Activated CD4-positive, alpha-beta T cell treated with anti-CD3 and anti-CD28 coated beads for 36 hours (primary cell): Measurements from ENCODE around the gene CERKL. TPM values are rescaled to one million over a fixed set of nuclear protein-coding genes. Genes with fewer than 3 reads are reported as not detected.

Source experiments
- ATAC-seq: fragments of 200-7000 bp; cut with Tn5 transposase; one replicate; pipeline ENCODE4 v1.10.0; 2021; ENCODE audit warnings: mild to moderate bottlenecking, moderate library complexity
- CTCF ChIA-PET: fragments of 350-600 bp; sonication (Branson Sonifier 250); formaldehyde crosslinking; loops from one replicate; lab custom pipeline; 2021; ENCODE audit warnings: antibody characterized with exemption; lab: Charles Lee
- POLR2A ChIA-PET: fragments of 350-600 bp; sonication (Branson Sonifier 250); formaldehyde crosslinking; loops from one replicate; lab custom pipeline; 2021; ENCODE audit warnings: antibody characterized with exemption, inconsistent platforms; lab: Charles Lee
- DNase-seq: peaks from one replicate; pipeline ENCODE4 v3.0.0-alpha.2; 2020
- H3K27ac Mint-ChIP-seq: one replicate; pipeline ENCODE4 v1.8.0; 2021; ENCODE audit warnings: mixed read lengths
- H3K27me3 Mint-ChIP-seq: one replicate; pipeline ENCODE4 v1.8.0; 2021; ENCODE audit warnings: mixed read lengths
- H3K36me3 Mint-ChIP-seq: one replicate; pipeline ENCODE4 v1.8.0; 2021; ENCODE audit warnings: low read depth, mixed read lengths
- H3K4me1 Mint-ChIP-seq: one replicate; pipeline ENCODE4 v1.8.0; 2021; ENCODE audit warnings: mixed read lengths
- H3K4me3 Mint-ChIP-seq: one replicate; pipeline ENCODE4 v1.8.0; 2021; ENCODE audit warnings: mild to moderate bottlenecking, moderate library complexity, mixed read lengths
- H3K9me3 Mint-ChIP-seq: one replicate; pipeline ENCODE4 v1.8.0; 2021; ENCODE audit warnings: low read depth, mixed read lengths
- intact Hi-C, 2 experiments: fragments of 100-400 bp; cut with DNase I in 1 of 2; cut with micrococcal nuclease in 1 of 2; formaldehyde crosslinking; loops; one replicate each; pipeline versions ENCODE4 v1.14.2 to v1.15.1; 2022 to 2024; cut with DNase I, micrococcal nuclease
- total RNA-seq, 2 experiments: library from RNA; stranded (reverse); gene quantifications; one replicate each; pipeline ENCODE4 v1.2.3, GENCODE V29; 2021

The CERKL gene
- total RNA-seq, 2 experiments from 2014 or later = 0.07 TPM; not detected in 1

- intact Hi-C loops = loop anchor here (1.0 to 5.0 kb wide), 2 partner anchors 139 to 142 kb away; no protein-coding TSS in a partner anchor
- H3K27me3 Mint-ChIP-seq = no peaks in the 10 kb centered on the region
- CTCF ChIA-PET = interaction anchor here (0.7 to 4.1 kb wide), 7 partner anchors 11 to 265 kb away, joined by 3 to 37 read pairs (median 3); no protein-coding TSS in a partner anchor
- no peaks in the 10 kb centered on the region for H3K4me1 Mint-ChIP-seq
- H3K4me3 Mint-ChIP-seq = no peak overlapping the region
- no peak for ATAC-seq
- no peak overlapping the region for H3K27ac Mint-ChIP-seq
- POLR2A ChIA-PET = no interaction called here
- no peaks in the 10 kb centered on the region for H3K36me3 Mint-ChIP-seq
- no peak for DNase-seq
- no peaks in the 10 kb centered on the region for H3K9me3 Mint-ChIP-seq
Measured at GRCh38 chr2:181573140-181573736, 83.7 kb downstream of the CERKL start.

- intact Hi-C loops = loop anchor here in 1 of 2 experiments (5.0 kb wide), 1 partner anchor 141 kb away; no protein-coding TSS in a partner anchor
- POLR2A ChIA-PET = no interaction called here
- Mint-ChIP-seq H3K27me3 (no peaks in the 10 kb centered on the region), H3K4me3 (no peak overlapping the region), H3K4me1 (no peaks in the 10 kb centered on the region), H3K27ac (no peak overlapping the region), H3K36me3 (no peaks in the 10 kb centered on the region), H3K9me3 (no peaks in the 10 kb centered on the region)
- DNase-seq = no peak
- CTCF ChIA-PET = interaction anchor here (1.0 to 4.1 kb wide), 2 partner anchors 16 to 144 kb away, joined by 3 to 37 read pairs; no protein-coding TSS in a partner anchor
- no peak for ATAC-seq
Measured at GRCh38 chr2:181570833-181571661, 85.9 kb downstream of the CERKL start.

- Mint-ChIP-seq H3K36me3 (no peaks in the 10 kb centered on the region), H3K27ac (no peak overlapping the region), H3K4me1 (no peaks in the 10 kb centered on the region), H3K4me3 (no peak overlapping the region), H3K9me3 (no peaks in the 10 kb centered on the region), H3K27me3 (no peaks in the 10 kb centered on the region)
- POLR2A ChIA-PET = no interaction called here
- ATAC-seq (no peak), DNase-seq (no peak)
- intact Hi-C loops = loop anchor here in 1 of 2 experiments (5.0 kb wide), 1 partner anchor 142 kb away; no protein-coding TSS in a partner anchor
- CTCF ChIA-PET = interaction anchor here (1.7 to 4.1 kb wide), 2 partner anchors 145 kb away, joined by 4 to 37 read pairs; no protein-coding TSS in a partner anchor
Measured at GRCh38 chr2:181570059-181570458, 86.8 kb downstream of the CERKL start.

GRCh38 chr2:181566334-181567032, 90.4 kb downstream of the CERKL start:
- no peaks in the 10 kb centered on the region for H3K9me3 Mint-ChIP-seq
- no peak overlapping the region for H3K4me3 Mint-ChIP-seq

GRCh38 chr2:181563101-181563692, 93.7 kb downstream of the CERKL start:
- ATAC-seq = no peak
- intact Hi-C loops = no loop called here
- CTCF ChIA-PET = no interaction called here

More at GRCh38 chr2:181566334-181567032, 90.4 kb downstream of the CERKL start:
- POLR2A ChIA-PET = no interaction called here
- ATAC-seq = no peak
- no peaks in the 10 kb centered on the region for H3K36me3 Mint-ChIP-seq
- H3K27ac Mint-ChIP-seq = no peak overlapping the region
- no peaks in the 10 kb centered on the region for H3K27me3 Mint-ChIP-seq
- H3K4me1 Mint-ChIP-seq = no peaks in the 10 kb centered on the region
- CTCF ChIA-PET = interaction anchor here (0.5 to 1.0 kb wide), 2 partner anchors 108 to 149 kb away, joined by 3 read pairs; no protein-coding TSS in a partner anchor
- no peak for DNase-seq
- intact Hi-C loops = no loop called here

GRCh38 chr2:181558371-181558770, 98.5 kb downstream of the CERKL start:
- Mint-ChIP-seq H3K4me3 (no peak overlapping the region), H3K27ac (no peak overlapping the region), H3K9me3 (peaks cover 3% of the 10 kb centered on the region), H3K27me3 (no peaks in the 10 kb centered on the region), H3K4me1 (no peaks in the 10 kb centered on the region), H3K36me3 (no peaks in the 10 kb centered on the region)
- CTCF ChIA-PET = interaction anchor here (1.0 kb wide), 1 partner anchor 15 kb away, joined by 4 read pairs; no protein-coding TSS in a partner anchor
- POLR2A ChIA-PET = no interaction called here
- ATAC-seq (no peak), DNase-seq (no peak)
- intact Hi-C loops = no loop called here

More at GRCh38 chr2:181563101-181563692, 93.7 kb downstream of the CERKL start:
- Mint-ChIP-seq H3K27ac (no peak overlapping the region), H3K9me3 (no peaks in the 10 kb centered on the region), H3K36me3 (no peaks in the 10 kb centered on the region), H3K4me1 (no peaks in the 10 kb centered on the region), H3K4me3 (no peak overlapping the region), H3K27me3 (no peaks in the 10 kb centered on the region)
- DNase-seq = no peak
- POLR2A ChIA-PET = interaction anchor here (0.6 kb wide), 1 partner anchor 31 kb away, joined by 3 read pairs; no protein-coding TSS in a partner anchor

GRCh38 chr2:181554061-181554830, 102.7 kb downstream of the CERKL start:
- no peaks in the 10 kb centered on the region for H3K27me3 Mint-ChIP-seq
- DNase-seq (no peak), ATAC-seq (no peak)
- POLR2A ChIA-PET = no interaction called here
- no peak overlapping the region for H3K27ac Mint-ChIP-seq
- H3K9me3 Mint-ChIP-seq = peaks cover 3% of the 10 kb centered on the region
- H3K36me3 Mint-ChIP-seq = no peaks in the 10 kb centered on the region
- intact Hi-C loops = no loop called here
- no peak overlapping the region for H3K4me3 Mint-ChIP-seq
- H3K4me1 Mint-ChIP-seq = no peaks in the 10 kb centered on the region
- CTCF ChIA-PET = interaction anchor here (0.7 kb wide), 1 partner anchor 33 kb away, joined by 3 read pairs; no protein-coding TSS in a partner anchor

- Mint-ChIP-seq H3K27ac (no peak overlapping the region), H3K36me3 (no peaks in the 10 kb centered on the region), H3K27me3 (no peaks in the 10 kb centered on the region), H3K4me1 (no peaks in the 10 kb centered on the region), H3K9me3 (peaks cover 3% of the 10 kb centered on the region), H3K4me3 (no peak overlapping the region)
- intact Hi-C loops = no loop called here
- ChIA-PET CTCF (interaction anchor here (0.7 kb wide), 1 partner anchor 34 kb away, joined by 3 read pairs; no protein-coding TSS in a partner anchor), POLR2A (no interaction called here)
- ATAC-seq (no peak), DNase-seq (no peak)
Measured at GRCh38 chr2:181553244-181553643, 103.7 kb downstream of the CERKL start.

GRCh38 chr2:181552808-181553207, 104.1 kb downstream of the CERKL start:
- intact Hi-C loops = no loop called here
- no peak for ATAC-seq
- Mint-ChIP-seq H3K27ac (no peak overlapping the region), H3K4me1 (no peaks in the 10 kb centered on the region), H3K36me3 (no peaks in the 10 kb centered on the region), H3K27me3 (no peaks in the 10 kb centered on the region), H3K9me3 (peaks cover 3% of the 10 kb centered on the region), H3K4me3 (no peak overlapping the region)
- no peak for DNase-seq
- ChIA-PET POLR2A (no interaction called here), CTCF (no interaction called here)

- intact Hi-C loops = no loop called here
- H3K9me3 Mint-ChIP-seq = peaks cover 2% of the 10 kb centered on the region
- H3K27ac Mint-ChIP-seq = no peak overlapping the region
- no peak overlapping the region for H3K4me3 Mint-ChIP-seq
- H3K36me3 Mint-ChIP-seq = peaks cover 2% of the 10 kb centered on the region
- ChIA-PET POLR2A (no interaction called here), CTCF (no interaction called here)
- no peaks in the 10 kb centered on the region for H3K27me3 Mint-ChIP-seq
- DNase-seq (no peak), ATAC-seq (no peak)
- H3K4me1 Mint-ChIP-seq = no peaks in the 10 kb centered on the region
Measured at GRCh38 chr2:181546086-181546485, 110.8 kb downstream of the CERKL start.
